ENCODE data around the gene RILP. TPM values are rescaled to one million over a fixed set of nuclear protein-coding genes. Genes with fewer than 3 reads are reported as not detected.

RILP gene, protein sequence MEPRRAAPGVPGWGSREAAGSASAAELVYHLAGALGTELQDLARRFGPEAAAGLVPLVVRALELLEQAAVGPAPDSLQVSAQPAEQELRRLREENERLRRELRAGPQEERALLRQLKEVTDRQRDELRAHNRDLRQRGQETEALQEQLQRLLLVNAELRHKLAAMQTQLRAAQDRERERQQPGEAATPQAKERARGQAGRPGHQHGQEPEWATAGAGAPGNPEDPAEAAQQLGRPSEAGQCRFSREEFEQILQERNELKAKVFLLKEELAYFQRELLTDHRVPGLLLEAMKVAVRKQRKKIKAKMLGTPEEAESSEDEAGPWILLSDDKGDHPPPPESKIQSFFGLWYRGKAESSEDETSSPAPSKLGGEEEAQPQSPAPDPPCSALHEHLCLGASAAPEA
- 14.6 to 18.7 TPM (median 18.1 TPM) in 5 replicates for total RNA-seq (2022; extraction: Qiagen RNA extraction; ENCODE audit: low read depth)

DNA sequence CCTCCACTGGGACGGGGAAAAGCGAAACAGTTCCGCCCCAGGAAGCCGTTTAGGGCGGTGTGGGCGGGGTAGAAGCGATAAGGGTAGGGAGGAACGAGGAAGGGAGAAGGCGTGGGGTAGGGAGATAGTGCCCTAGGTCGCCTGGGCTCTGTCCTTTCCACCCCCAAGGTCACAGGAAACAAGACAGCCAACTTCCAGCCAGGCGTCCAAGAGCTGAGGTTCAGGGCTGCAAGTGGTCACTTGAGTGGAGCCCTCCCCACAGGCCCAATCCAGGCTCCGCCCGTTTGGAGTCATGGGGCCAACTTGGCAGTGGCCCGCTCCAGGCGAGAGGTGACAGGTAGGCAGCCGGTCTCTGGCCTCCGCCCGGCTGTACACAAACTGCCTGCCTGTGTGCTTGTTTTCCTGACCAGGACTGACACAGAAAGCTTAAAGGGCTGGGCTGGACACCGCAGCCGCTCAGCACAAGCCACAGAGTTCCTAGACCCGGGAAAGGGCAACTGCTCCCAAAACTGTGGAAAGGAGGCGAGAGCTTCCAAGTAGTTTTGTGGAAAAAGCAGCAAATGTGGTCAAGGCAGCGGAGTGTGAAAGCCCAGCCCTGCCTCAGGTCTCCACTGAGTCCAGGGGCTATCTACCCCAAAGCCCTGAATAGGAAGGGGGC lies at the start of gene RILP:
Gene RILP (minus strand): TSS at position 23 of the 658 bp plus-strand sequence. CDS start 62 bp downstream, outside the sequence.

DNA sequence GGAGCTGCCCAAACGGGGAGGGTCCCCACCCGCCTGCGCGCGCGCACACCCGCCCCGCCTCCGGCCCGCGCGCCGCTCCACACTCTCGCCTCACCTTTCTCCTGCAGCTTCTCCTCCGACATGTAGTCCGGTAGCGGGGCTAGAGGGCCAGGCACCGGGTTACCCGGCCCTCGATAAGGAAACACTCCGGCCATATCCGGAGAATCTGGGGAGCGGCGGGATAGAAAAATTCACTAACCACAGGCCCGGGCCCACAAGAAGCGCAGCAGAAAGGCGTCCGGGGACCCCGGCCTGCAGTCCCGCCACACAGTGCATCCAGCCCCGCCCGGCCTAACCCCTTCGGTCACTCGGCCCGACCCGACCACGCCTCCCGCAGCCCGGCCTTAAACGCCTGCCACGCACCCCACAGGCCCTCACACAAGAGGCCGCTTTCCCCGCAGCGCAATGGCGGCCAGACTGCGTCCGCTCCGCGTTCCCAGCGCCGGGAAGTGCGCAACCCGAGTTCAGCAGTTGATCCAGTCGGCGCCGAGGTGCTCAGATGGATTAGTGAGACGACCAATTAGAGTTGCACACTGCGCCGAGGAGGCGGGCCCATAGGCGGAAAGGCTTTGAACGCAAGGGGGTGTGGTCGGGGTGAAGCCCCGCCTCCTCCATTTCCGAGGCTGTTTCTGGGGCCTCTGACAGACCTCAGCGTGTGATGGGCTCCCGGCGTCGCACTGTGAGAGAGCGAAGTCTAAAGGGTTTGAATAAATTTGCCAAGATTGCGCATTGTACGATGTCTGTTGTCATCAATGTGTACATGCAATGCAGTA lies 34.9 kb upstream of the RILP start, which contains the start of gene PRPF8:
Gene PRPF8 (minus strand): TSS at position 490 of the 812 bp plus-strand sequence. CDS start 296 bp downstream, at position 194.

DNA sequence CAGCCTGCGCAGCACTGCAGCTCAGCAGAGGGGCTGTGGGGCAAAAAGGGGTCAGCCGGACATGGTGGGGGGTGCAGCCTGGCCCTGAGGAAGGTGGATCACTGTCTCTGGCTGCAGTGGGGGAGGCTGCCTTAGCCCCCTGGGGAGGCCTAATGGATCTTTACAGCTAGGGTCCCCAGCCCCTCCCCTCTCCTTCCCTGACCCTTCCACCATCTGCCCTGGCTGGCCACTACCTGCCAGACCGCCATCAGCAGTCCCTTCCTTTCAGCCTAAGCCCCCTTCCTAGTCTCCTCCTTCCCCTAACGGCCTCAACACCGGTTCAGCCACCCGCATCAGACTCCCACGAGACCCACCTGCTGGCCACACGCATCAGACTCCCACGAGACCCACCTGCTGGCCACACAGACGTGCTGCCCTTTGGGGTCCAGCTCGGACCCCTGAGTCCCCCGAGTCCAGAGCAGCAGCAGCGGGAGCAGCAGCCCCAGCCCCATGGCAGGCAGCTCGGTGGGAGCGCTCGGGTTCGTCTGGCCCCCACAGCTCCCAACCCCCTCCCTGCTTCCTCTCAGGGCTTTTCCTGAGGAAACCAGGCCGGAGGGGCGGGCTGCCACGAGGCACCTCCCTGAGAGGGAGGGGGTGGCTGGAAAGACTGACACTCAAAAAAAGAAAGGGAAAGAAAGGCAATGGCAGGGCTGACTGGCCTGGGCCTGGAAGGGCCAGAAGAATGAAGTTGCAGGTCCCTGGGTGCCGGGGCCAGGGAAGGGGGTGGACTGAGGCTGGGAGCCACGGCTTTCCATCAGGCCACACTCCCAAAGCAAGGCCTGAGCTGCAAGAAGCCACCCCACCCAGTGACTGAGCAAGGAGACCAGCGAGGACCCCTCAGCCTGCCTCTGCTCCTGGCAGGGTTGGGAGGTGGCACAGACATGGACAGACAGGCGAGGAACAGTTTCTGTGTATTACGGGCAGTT lies 4.2 kb downstream of the RILP start, which contains the start of gene SCARF1:
Gene SCARF1 (minus strand): TSS at position 526 of the 965 bp plus-strand sequence. CDS start 35 bp downstream, at position 491.

DNA sequence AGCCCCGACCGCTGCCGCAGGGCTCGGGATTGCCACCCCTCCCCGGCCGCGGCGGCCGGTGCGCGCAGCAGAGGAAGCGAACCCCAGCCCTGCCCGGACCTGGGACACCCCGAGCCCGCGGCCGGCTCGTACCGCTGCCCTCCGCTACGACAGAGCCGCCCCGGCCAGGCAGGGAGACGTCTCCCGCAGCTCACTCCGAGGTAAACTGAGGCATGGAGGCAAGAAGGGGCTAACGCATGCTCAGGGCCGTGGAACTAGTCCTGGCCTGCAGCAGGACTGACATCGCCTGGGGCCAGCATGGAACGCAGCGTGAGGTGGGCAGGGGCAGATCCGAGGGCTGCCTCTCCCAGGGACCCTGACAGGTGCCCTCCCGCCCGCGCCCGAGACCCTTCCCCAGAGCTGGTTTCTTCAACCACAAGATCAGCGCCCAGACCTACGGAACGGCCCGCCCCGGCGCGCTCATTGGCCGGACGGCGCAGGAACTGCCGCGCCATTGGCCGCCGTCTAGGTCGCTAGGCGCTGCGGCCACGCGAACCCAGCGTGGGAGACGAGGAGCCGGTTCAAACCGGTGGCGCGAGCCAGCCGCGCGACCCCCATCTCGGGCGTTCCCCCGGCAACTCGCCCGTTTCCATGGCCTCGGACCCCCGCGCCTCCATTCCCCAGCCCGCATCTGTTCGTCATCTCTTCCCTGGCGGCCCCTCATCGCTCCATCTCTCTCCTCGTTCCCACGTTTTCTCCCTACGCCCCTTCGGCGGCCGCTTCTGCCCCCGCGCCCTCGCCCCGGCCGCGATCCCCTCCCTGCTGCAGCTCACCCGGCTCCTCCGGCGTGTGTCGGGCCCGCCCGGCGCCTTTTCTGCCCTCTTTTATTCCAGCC lies 21.4 kb downstream of the RILP start, which contains the start of gene SLC43A2:
Gene SLC43A2 (minus strand): TSS at position 853 of the 874 bp plus-strand sequence. CDS start 960 bp downstream, outside the sequence.

Other genes with a start within 250 kb of the RILP start
- gene YWHAE, start 249.6 kb downstream of the RILP start, total RNA-seq (2022; extraction: Qiagen RNA extraction; ENCODE audit: low read depth) = 559 to 1,080 TPM (median 568 TPM) in 5 replicates
- 77.5 to 92.1 TPM (median 88.3 TPM) in 5 replicates for gene CRK, start 193.6 kb downstream of the RILP start, total RNA-seq (2022; extraction: Qiagen RNA extraction; ENCODE audit: low read depth)
- gene MYO1C, start 157.2 kb downstream of the RILP start, total RNA-seq (2022; extraction: Qiagen RNA extraction; ENCODE audit: low read depth) = 105 to 136 TPM (median 129 TPM) in 5 replicates
- 19.3 to 26.3 TPM (median 23.9 TPM) in 5 replicates for gene INPP5K, start 133.3 kb downstream of the RILP start, total RNA-seq (2022; extraction: Qiagen RNA extraction; ENCODE audit: low read depth)
- gene PITPNA, start 87.1 kb downstream of the RILP start, total RNA-seq (2022; extraction: Qiagen RNA extraction; ENCODE audit: low read depth) = 57.4 to 71.2 TPM (median 65.4 TPM) in 5 replicates
- 4.8 to 7.0 TPM (median 5.7 TPM) in 5 replicates for gene SLC43A2, start 21.0 kb downstream of the RILP start, total RNA-seq (2022; extraction: Qiagen RNA extraction; ENCODE audit: low read depth)
- 0.18 to 0.38 TPM (median 0.27 TPM) in 5 replicates for gene SCARF1, start 4.1 kb downstream of the RILP start, total RNA-seq (2022; extraction: Qiagen RNA extraction; ENCODE audit: low read depth)
- 251 to 271 TPM (median 258 TPM) in 5 replicates for gene PRPF8, start 35.0 kb upstream of the RILP start, total RNA-seq (2022; extraction: Qiagen RNA extraction; ENCODE audit: low read depth)
- gene TLCD2, start 60.5 kb upstream of the RILP start, total RNA-seq (2022; extraction: Qiagen RNA extraction; ENCODE audit: low read depth) = 0.97 to 1.9 TPM (median 1.6 TPM) in 5 replicates
- 20.0 to 30.4 TPM (median 27.2 TPM) in 5 replicates for gene WDR81, start 74.8 kb upstream of the RILP start, total RNA-seq (2022; extraction: Qiagen RNA extraction; ENCODE audit: low read depth)
- gene SERPINF2, start 93.0 kb upstream of the RILP start, total RNA-seq (2022; extraction: Qiagen RNA extraction; ENCODE audit: low read depth) = 2.8 to 3.5 TPM (median 3.2 TPM) in 5 replicates
- 1.2 to 2.3 TPM (median 1.9 TPM) in 5 replicates for gene SERPINF1, start 112.2 kb upstream of the RILP start, total RNA-seq (2022; extraction: Qiagen RNA extraction; ENCODE audit: low read depth)
- gene SMYD4, start 180.0 kb upstream of the RILP start, total RNA-seq (2022; extraction: Qiagen RNA extraction; ENCODE audit: low read depth) = 8.0 to 10.0 TPM (median 8.9 TPM) in 5 replicates
- 60.2 to 87.1 TPM (median 81.8 TPM) in 5 replicates for gene RPA1, start 180.1 kb upstream of the RILP start, total RNA-seq (2022; extraction: Qiagen RNA extraction; ENCODE audit: low read depth)

Measured in A549 treated with GW870086 at 1 μM for 4 hours (cell line).